GM20431 (cell line): ENCODE results near the gene CBX6.
"Not testable (repeated sequence)": the region's sequence is repeated elsewhere in the genome, so short reads cannot be mapped to it uniquely, and the experiment has no call there.

Source experiments
- in situ Hi-C: fragments of 300-500 bp; cut with MseI, MboI; formaldehyde crosslinking; loops from one replicate; pipeline ENCODE4 v1.15.0; 2020; ENCODE audit warnings: low sequenced_read_pairs; ENCODE audit not compliant: unreplicated experiment

The CBX6 gene

GRCh38 chr22:38862375-38863329, 9.4 kb downstream of the CBX6 start:
- in situ Hi-C loops: loop anchor here (10.0 kb wide), 1 partner anchor 142 kb away; no protein-coding TSS in a partner anchor

- in situ Hi-C loops: loop anchor here (10.0 kb wide), 1 partner anchor 143 kb away; no protein-coding TSS in a partner anchor
Observed at GRCh38 chr22:38861927-38862326, 10.1 kb downstream of the CBX6 start.

GRCh38 chr22:38861170-38861876, 10.7 kb downstream of the CBX6 start:
- in situ Hi-C loops: loop anchor here (10.0 kb wide), 1 partner anchor 143 kb away; no protein-coding TSS in a partner anchor

- in situ Hi-C loops: loop anchor here (10.0 kb wide), 1 partner anchor 144 kb away; no protein-coding TSS in a partner anchor
Observed at GRCh38 chr22:38860283-38861169, 11.5 kb downstream of the CBX6 start.

DNA sequence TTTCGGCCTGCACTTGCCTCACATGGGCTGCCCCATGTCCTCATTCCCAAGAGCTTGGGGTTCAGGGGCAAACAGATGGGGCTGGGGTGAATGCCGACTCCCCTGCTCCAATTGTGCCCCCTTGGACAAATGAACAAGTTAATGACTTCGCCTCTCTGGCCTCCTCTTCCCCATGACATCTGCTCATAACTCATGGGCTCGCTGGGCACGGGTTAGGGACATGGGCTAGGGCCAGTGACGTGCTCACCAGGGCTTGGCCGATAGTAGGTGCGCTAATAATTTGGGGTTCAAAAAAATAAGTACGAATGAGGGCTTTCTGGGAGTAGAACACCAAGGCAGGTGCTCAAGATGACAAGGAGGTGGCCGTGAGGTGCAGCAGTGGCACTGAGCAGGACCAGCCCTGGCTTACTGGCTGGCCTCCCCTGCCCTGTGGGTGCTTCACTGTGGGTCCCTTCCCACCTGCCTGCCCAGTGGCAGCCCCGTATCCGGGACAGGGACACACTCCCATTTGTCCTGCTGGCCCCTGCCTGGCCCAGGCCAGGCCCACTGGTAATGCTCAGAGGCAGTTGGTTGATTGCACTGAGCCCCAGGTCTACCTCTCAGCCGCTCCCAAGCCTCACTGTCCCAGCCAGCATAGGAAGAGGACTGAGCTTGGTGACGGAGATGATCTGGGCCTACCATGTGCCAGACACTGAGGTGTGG, 12.3 kb downstream of the CBX6 start:
- in situ Hi-C loops: loop anchor here (10.0 kb wide), 1 partner anchor 145 kb away; no protein-coding TSS in a partner anchor

DNA sequence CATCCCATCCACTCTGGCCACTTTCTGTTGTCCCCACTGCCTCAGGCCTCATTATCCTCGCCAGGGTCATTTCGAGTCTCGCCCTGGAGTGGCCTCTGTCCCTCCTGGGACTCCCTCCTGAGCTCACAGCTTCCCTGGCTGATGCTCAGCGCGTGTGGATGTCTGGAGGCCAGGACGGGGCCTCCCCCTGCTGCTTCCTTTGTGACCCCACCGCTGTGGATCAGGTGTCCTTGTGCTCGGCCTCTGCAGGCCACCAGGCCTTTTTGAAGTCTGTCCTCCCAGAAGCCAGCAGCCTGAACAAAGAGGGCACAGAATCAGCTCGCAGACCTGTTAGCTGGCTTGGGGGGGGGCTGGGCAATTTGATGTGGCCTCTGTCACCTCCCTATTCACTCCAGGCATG, 13.5 kb downstream of the CBX6 start:
- in situ Hi-C loops: no loop called here

- in situ Hi-C loops: not testable (repeated sequence)
Observed at GRCh38 chr22:38854476-38854875, 17.5 kb downstream of the CBX6 start.

- in situ Hi-C loops: not testable (repeated sequence)
Observed at GRCh38 chr22:38853883-38854282, 18.1 kb downstream of the CBX6 start.

GRCh38 chr22:38853196-38853651, 18.8 kb downstream of the CBX6 start:
- in situ Hi-C loops: no loop called here

GRCh38 chr22:38852522-38852921, 19.5 kb downstream of the CBX6 start:
- in situ Hi-C loops: no loop called here

DNA sequence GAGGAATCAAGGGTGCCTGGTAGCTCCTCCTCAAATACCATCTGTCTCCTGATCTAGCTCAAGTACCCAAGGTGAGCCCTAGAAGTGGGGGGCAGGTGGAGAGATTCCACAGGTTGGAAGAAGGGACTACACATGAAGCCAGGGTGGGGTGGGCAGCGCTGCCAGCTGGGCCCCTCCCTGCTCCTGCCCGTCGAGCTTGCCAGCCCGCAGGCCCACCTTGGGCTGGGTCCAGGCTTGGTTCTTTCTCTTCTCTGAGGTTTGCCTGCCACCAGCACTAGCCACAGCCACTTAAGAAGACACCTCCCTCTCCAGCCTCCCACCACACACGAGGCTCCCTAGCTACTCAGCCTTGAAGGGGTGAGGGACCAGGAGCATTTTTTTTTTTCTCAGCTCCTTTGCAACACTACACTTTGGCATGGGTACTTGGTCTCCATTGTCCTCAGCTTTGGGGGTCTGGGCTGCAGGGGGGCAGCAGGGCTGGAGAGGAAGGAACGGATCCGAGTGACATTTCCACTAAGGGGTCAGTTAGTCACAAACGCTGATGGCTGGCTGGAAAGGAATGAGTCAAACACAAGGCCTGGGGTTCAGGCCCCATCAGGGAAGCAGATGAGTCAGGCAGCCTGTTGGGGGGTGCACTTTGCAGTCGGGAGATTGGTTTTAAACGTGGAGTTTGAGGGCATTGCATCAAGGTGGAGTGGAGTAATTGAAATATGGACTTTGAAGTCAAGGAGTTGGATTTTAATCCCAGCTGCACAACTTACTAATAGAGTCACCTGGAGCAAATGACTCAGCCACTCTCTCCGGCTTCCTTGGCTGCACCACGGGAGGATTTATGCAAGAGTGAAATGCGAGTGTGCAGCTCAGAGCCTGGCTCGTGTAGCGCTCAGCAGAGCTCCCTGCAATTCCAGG, 20.8 kb downstream of the CBX6 start:
- in situ Hi-C loops: no loop called here

DNA sequence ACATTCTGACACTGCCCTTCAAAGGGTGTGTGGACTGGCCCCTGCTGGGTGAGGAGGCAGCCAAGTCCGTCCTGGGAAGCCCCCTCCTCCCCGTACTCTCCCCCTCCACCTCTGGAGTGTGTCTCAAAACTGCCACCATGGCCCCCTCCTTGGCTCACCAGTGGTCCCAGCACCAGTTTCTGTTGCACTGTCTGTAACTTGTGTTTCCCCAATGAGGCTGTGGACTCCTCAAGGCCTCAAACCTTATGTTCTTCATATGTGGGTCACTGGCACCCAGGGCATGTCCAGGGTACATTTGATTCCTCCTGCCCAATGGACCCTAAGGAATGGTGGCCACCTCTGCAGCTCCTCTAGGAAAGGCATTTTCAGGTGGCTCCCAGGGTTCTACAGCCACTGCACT, 21.6 kb downstream of the CBX6 start:
- in situ Hi-C loops: no loop called here

DNA sequence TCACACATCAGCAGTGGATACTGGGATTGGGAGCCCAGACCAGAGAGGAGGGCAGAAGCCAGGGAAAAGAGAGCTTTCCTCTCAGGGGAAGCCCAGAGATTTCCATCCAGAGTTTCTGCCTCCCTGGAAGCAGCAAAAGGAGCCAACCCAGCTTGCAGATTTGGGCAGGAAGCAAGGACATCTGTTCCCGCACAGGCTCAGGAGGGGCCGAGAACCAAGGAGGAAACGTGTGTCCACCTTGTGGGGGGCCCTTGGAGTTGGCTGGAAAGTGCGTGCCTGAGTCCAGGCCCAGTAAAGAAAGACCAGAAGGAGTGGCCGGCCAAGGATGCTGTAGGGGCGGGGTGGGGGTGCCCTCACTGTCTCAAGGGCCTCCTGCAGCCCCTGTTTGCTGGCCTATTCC, 22.2 kb downstream of the CBX6 start:
- in situ Hi-C loops: no loop called here

DNA sequence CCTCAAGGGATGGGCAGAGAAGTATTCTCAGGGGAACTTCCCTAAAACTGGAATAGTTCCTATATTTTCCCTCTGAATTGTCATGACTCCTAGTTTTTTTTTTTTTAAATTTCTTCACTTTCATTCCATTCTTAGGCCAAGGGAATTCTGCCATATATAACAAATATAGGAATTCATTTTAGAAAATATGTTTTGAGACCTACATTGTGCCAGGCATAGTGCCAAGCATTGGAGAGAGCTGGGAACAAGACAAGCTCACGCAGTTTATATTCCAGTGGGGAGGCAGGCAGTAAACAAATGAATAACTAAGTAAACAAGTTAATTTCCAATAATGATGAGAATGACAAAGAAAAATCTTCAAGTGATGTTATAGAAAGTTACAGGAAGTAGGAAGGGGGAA, 25.6 kb downstream of the CBX6 start:
- in situ Hi-C loops: no loop called here

DNA sequence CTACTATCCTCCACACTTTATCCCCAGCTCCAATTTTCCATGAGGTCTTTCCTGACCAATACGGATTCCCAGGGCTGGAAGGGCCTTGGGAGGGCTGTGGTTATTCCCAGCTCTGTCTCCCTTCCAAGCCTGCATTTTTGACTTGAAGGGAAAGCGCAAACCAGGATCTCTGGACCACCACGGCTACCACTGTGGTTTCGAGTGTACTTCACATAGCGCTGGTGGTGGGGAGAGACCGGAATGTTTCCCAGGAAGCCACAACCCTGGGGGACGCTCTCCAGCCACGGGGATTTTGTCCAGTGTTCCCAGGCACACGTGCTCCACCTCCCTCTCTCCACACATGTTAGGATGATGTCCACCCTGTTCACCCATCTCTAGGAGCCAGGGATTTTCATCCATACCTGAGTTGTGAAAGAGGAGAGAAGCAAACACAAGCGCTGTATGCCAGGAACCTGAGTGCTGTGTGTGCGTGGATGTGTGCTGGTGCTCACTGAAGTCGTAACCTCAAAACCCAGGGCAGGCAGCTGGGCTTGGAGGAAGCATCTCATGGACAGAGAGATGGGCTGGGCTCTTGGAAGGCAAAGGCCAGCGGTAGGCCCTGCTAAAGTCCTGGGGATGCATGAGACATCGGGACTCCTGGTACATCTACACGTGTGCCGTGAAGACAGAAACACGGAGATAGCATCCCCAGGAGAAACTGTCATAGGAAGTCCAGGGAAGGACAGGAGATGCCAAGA, 26.8 kb downstream of the CBX6 start:
- in situ Hi-C loops: no loop called here

GRCh38 chr22:38844315-38845003, 27.6 kb downstream of the CBX6 start:
- in situ Hi-C loops: no loop called here
